Liver (tissue), 9 donors: ENCODE results near the gene VGLL2. TPM values are rescaled to one million over a fixed set of nuclear protein-coding genes. Genes with fewer than 3 reads are reported as not detected.

Experiments used
- DNase-seq: peaks from one replicate; pipeline ENCODE4 v3.0.0-alpha.2; 2017; ENCODE audit warnings: low spot score
- H3K27ac ChIP-seq, 2 donors: one replicate each; pipeline ENCODE4 v1.7.0; 2013; ENCODE audit warnings: inconsistent platforms in 2 of 2, low read length in 2 of 2, control low read depth in 1 of 2, low read depth in 1 of 2, mild to moderate bottlenecking in 1 of 2
- H3K27me3 ChIP-seq, 4 donors: one replicate each; pipeline versions ENCODE4 v1.6.1 to v1.7.0; 2013; ENCODE audit warnings: low read length in 3 of 4, inconsistent platforms in 1 of 4, mild to moderate bottlenecking in 1 of 4, moderate library complexity in 1 of 4; ENCODE audit not compliant: control insufficient read depth in 4 of 4, insufficient read depth in 4 of 4
- H3K36me3 ChIP-seq, 4 donors: one replicate each; pipeline versions ENCODE4 v1.6.1 to v1.7.0; 2013; ENCODE audit warnings: low read length in 3 of 4, mild to moderate bottlenecking in 3 of 4, low read depth in 1 of 4, moderate library complexity in 1 of 4; ENCODE audit not compliant: control insufficient read depth in 4 of 4, insufficient read depth in 3 of 4
- H3K4me1 ChIP-seq, 4 donors: one replicate each; pipeline versions ENCODE4 v1.6.1 to v1.7.0; 2013; ENCODE audit warnings: low read length in 3 of 4, mild to moderate bottlenecking in 3 of 4, moderate library complexity in 1 of 4; ENCODE audit not compliant: control insufficient read depth in 4 of 4, insufficient read depth in 4 of 4
- H3K4me3 ChIP-seq, 3 donors: one replicate each; pipeline versions ENCODE4 v1.6.1 to v1.7.0; 2013; ENCODE audit warnings: low read length in 3 of 3, control low read depth in 1 of 3, low read depth in 1 of 3, mild to moderate bottlenecking in 1 of 3
- H3K9ac ChIP-seq, 2 donors: one replicate each; pipeline ENCODE4 v1.7.0; 2013; ENCODE audit warnings: low read length in 2 of 2, mild to moderate bottlenecking in 2 of 2, moderate library complexity in 2 of 2, control low read depth in 1 of 2, low read depth in 1 of 2
- H3K9me3 ChIP-seq, 4 donors: one replicate each; pipeline versions ENCODE4 v1.6.1 to v1.7.0; 2013; ENCODE audit warnings: low read length in 3 of 4; ENCODE audit not compliant: control insufficient read depth in 4 of 4
- EGR1 ChIP-seq, 2 donors: IDR thresholded peaks; 2 replicates each; pipeline ENCODE4 v1.6.1; 2016 to 2018; ENCODE audit warnings: antibody characterized with exemption in 2 of 2, low read depth in 2 of 2
- FOXA1 ChIP-seq: IDR thresholded peaks from 2 replicates; pipeline ENCODE4 v1.6.1; 2016; ENCODE audit warnings: antibody characterized with exemption
- FOXA2 ChIP-seq: IDR thresholded peaks from 2 replicates; pipeline ENCODE4 v1.6.1; 2016; ENCODE audit warnings: antibody characterized with exemption
- GABPA ChIP-seq, 2 donors: IDR thresholded peaks in 1 of 2; conservative IDR thresholded peaks in 1 of 2; 2 replicates each; pipeline ENCODE4 v1.6.1; 2016; ENCODE audit warnings: antibody characterized with exemption in 2 of 2, mild to moderate bottlenecking in 1 of 2, moderate library complexity in 1 of 2
- HNF4A ChIP-seq, 2 donors: conservative IDR thresholded peaks; 2 replicates each; pipeline ENCODE4 v1.6.1; 2016; ENCODE audit warnings: antibody characterized with exemption in 2 of 2, mild to moderate bottlenecking in 2 of 2
- HNF4G ChIP-seq: IDR thresholded peaks from 2 replicates; pipeline ENCODE4 v1.6.1; 2016; ENCODE audit warnings: antibody characterized with exemption
- JUND ChIP-seq, 2 donors: IDR thresholded peaks; 2 replicates each; pipeline ENCODE4 v1.6.1; 2016; ENCODE audit warnings: antibody characterized with exemption in 2 of 2
- NR2F2 ChIP-seq: IDR thresholded peaks from 2 replicates; pipeline ENCODE4 v1.6.1; 2016; ENCODE audit warnings: antibody characterized with exemption
- RAD21 ChIP-seq, 2 donors: IDR thresholded peaks; 2 replicates each; pipeline ENCODE4 v1.6.1; 2016; ENCODE audit warnings: antibody characterized with exemption in 2 of 2, mild to moderate bottlenecking in 2 of 2
- RXRA ChIP-seq, 2 donors: IDR thresholded peaks; 2 replicates each; pipeline ENCODE4 v1.6.1; 2017 to 2018; ENCODE audit warnings: antibody characterized with exemption in 2 of 2, mild to moderate bottlenecking in 1 of 2
- TAF1 ChIP-seq: conservative IDR thresholded peaks from 2 replicates; pipeline ENCODE4 v1.6.1; 2016; ENCODE audit warnings: antibody characterized with exemption, mild to moderate bottlenecking
- YY1 ChIP-seq: IDR thresholded peaks from 2 replicates; pipeline ENCODE4 v1.6.1; 2016; ENCODE audit warnings: antibody characterized with exemption, mild to moderate bottlenecking
- WGBS: extraction: QIAGEN DNeasy Blood & Tissue Kit; methylation state at CpG from one replicate; pipeline ENCODE4 v1.1.7; 2013; 5-methylcytosine and 5-hydroxymethylcytosine counted together
- polyA plus RNA-seq, 2 donors: library from polyadenylated mRNA; stranded (reverse) in 1 of 2; unstranded in 1 of 2; fragments of 200-250 nt in 1 of 2; fragments of >200 nt in 1 of 2; fragmentation: Nextera tagmentation in 1 of 2; extraction: Ambion mirVana in 1 of 2; gene quantifications; one replicate each; pipeline versions ENCODE4 v1.2.1 to v1.2.3, GENCODE V29; 2013 to 2015
- total RNA-seq, 2 donors: library from RNA; depleted of rRNA; stranded (reverse); fragments of >200 nt; gene quantifications; one replicate each; pipeline ENCODE4 v1.2.3, GENCODE V29; 2014
- TF ChIP-seq, protein P1 (sequence below): fragments of 150-350 bp; IDR thresholded peaks from 2 replicates; pipeline ENCODE4 v1.5.1; 2017; ENCODE audit warnings: improper control_type of control experiment, low read depth, low read length; ENCODE audit not compliant: missing input control
- TF ChIP-seq, protein P2 (sequence below): IDR thresholded peaks from 2 replicates; pipeline ENCODE4 v1.6.1; 2016; ENCODE audit warnings: antibody characterized with exemption
- donor health status: healthy.
- donor health status: healthy.
- donor health status: healthy.
- donor health status: healthy.
- donor health status: healthy.

The VGLL2 gene
- total and polyA plus RNA-seq, 4 donors, result not detected

DNA sequence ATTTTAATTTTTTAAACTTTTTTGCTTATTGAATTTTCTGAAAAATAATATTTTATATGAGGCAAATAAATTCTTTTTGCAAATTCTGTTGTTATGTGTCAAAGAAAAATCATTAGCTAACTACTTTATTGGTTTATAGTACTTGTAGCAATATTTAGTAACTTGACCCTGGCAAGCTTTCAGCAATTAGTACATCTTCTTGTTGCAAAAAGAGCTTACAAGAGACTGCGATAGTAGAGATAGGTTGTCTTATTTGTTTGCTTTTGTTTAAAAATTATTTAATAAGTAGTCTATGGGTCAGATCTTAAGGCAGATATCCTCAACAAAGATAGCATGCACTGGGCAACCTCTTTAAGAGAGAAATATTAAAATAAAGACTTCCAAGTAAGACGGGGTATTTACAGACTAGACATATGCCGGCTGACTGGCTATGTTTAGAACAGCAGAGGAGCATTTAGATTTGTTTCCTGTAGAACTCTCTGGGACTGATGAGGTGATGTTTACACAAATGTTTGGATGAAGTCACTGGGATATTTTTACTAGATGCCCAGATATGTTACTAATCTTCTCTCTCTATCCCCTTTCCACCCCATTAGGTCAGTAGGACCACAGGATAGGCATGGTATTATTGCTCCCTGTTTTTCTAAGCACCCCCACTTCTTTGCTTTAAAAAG is 25.0 kb downstream of the VGLL2 start:
- Histone ChIP-seq H3K9ac (no peak overlapping the region), H3K27me3 (peaks cover 0 to 10% (median 0%) of the 10 kb centered on the region in 4 donors), H3K4me1 (no peaks in the 10 kb centered on the region), H3K4me3 (no peak overlapping the region), H3K27ac (no peak overlapping the region), H3K9me3 (no peaks in the 10 kb centered on the region), H3K36me3 (no peaks in the 10 kb centered on the region)
- TF ChIP-seq FOXA2 (no peak), GABPA (IDR thresholded peaks at IDR 0.05 in 1 of 2, conservative IDR thresholded peaks at IDR 0.05 in 1 of 2) (no peak), RAD21 (IDR thresholded peaks at IDR 0.05) (no peak), EGR1 (IDR thresholded peaks at IDR 0.05; ENCODE audit: low read depth in 2 of 2) (no peak), RXRA (IDR thresholded peaks at IDR 0.05) (no peak), HNF4A (conservative IDR thresholded peaks at IDR 0.05) (no peak)
- no peak for DNase-seq
- WGBS, result 72% methylated on average over 3 of the region's 3 CpGs

DNA sequence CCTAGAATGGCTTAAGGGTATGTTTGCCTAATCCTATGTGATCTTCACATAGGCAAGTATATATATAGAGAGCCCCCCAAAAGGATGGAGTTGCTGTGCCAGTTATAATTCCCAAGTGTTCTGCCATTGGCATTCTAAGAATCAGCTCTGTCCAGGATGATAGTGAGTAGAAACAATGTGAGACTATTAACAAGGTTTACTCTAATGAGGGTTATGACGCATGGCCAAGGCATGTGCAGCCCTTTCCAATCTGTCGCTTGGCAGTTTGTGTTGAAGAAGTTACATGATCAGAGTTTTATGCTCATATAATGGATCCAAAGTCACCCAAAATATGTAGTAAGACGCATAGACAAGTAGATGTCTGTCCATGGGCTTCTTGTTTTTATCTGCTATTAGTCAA is 33.6 kb downstream of the VGLL2 start:
- H3K4me1 ChIP-seq, result no peaks in the 10 kb centered on the region
- H3K9ac ChIP-seq, result no peak overlapping the region
- H3K36me3 ChIP-seq, result no peaks in the 10 kb centered on the region
- H3K27me3 ChIP-seq, result peaks cover 0 to 5% (median 0%) of the 10 kb centered on the region in 4 donors
- no peak overlapping the region for H3K27ac ChIP-seq
- TF ChIP-seq, protein P1, sequence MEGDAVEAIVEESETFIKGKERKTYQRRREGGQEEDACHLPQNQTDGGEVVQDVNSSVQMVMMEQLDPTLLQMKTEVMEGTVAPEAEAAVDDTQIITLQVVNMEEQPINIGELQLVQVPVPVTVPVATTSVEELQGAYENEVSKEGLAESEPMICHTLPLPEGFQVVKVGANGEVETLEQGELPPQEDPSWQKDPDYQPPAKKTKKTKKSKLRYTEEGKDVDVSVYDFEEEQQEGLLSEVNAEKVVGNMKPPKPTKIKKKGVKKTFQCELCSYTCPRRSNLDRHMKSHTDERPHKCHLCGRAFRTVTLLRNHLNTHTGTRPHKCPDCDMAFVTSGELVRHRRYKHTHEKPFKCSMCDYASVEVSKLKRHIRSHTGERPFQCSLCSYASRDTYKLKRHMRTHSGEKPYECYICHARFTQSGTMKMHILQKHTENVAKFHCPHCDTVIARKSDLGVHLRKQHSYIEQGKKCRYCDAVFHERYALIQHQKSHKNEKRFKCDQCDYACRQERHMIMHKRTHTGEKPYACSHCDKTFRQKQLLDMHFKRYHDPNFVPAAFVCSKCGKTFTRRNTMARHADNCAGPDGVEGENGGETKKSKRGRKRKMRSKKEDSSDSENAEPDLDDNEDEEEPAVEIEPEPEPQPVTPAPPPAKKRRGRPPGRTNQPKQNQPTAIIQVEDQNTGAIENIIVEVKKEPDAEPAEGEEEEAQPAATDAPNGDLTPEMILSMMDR, result no peak
- no peak for TF ChIP-seq JUND (IDR thresholded peaks at IDR 0.05)
- no peak for TF ChIP-seq HNF4A (conservative IDR thresholded peaks at IDR 0.05)
- no peak for TF ChIP-seq HNF4G
- H3K9me3 ChIP-seq, result no peaks in the 10 kb centered on the region
- H3K4me3 ChIP-seq, result no peak overlapping the region
- DNase-seq, result no peak
- whole genome bisulfite sequencing, result 92% methylated on average over 3 of the region's 3 CpGs

DNA sequence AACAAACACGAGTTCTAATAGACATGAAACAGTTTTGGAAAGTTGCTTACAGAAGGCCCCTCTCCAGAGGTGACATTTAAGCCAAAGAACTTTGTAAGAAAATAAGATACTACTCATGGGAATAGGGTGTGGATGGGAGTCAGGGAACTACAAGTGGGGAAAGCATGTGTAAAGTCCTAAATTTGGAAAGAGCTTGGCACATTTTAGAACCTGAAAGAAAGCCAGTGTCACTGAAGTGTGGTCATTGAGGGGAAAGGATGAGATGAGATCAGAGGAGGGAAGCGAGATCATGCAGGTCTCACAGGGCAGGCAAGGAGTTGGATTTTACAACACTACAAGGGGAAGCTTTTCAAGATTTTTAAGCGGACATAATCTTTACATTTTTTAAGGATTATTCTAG is 38.0 kb downstream of the VGLL2 start:
- H3K4me1 ChIP-seq, result no peaks in the 10 kb centered on the region
- no peak overlapping the region for H3K9ac ChIP-seq
- no peak overlapping the region for H3K27ac ChIP-seq
- WGBS, result 58% methylated on average over 3 of the region's 3 CpGs
- DNase-seq, result no peak
- TF ChIP-seq RXRA (IDR thresholded peaks at IDR 0.05) (no peak), GABPA (IDR thresholded peaks at IDR 0.05 in 1 of 2, conservative IDR thresholded peaks at IDR 0.05 in 1 of 2) (no peak), JUND (IDR thresholded peaks at IDR 0.05) (no peak), FOXA1 (no peak)
- H3K4me3 ChIP-seq, result no peak overlapping the region
- no peaks in the 10 kb centered on the region for H3K36me3 ChIP-seq
- H3K9me3 ChIP-seq, result no peaks in the 10 kb centered on the region
- H3K27me3 ChIP-seq, result peaks cover 0 to 5% (median 0%) of the 10 kb centered on the region in 4 donors

DNA sequence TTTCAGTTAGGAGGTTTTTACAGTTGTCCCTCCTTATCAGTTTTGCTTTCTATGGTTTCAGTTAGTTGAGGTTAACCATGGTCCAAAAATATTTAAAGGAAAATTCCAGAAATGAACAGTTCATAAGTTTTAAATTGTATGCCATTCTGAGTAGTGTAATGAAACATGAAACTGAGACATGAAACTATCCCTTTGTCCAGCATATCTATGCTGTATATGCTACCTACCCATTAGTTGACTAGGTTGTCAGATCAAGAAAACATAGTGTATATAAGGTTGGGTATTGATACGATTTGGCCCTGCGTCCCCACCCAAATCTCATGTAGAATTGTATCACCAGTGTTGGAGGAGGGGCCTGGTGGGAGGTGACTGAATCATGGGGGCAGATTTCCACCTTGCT is 39.1 kb downstream of the VGLL2 start:
- H3K27me3 ChIP-seq, result peaks cover 0 to 5% (median 0%) of the 10 kb centered on the region in 4 donors
- no peaks in the 10 kb centered on the region for H3K36me3 ChIP-seq
- H3K4me1 ChIP-seq, result no peaks in the 10 kb centered on the region
- no peak overlapping the region for H3K4me3 ChIP-seq
- 90% methylated on average over 2 of the region's 2 CpGs for WGBS
- H3K27ac ChIP-seq, result no peak overlapping the region
- H3K9ac ChIP-seq, result no peak overlapping the region
- H3K9me3 ChIP-seq, result no peaks in the 10 kb centered on the region
- DNase-seq, result no peak
- no peak for TF ChIP-seq FOXA1
- TF ChIP-seq NR2F2, result no peak
- no peak for TF ChIP-seq YY1
- TF ChIP-seq HNF4G, result no peak
- TF ChIP-seq TAF1, result no peak
- TF ChIP-seq GABPA (IDR thresholded peaks at IDR 0.05 in 1 of 2, conservative IDR thresholded peaks at IDR 0.05 in 1 of 2), result no peak
- TF ChIP-seq, protein P1, result no peak
- TF ChIP-seq HNF4A (conservative IDR thresholded peaks at IDR 0.05), result no peak
- TF ChIP-seq, protein P2, sequence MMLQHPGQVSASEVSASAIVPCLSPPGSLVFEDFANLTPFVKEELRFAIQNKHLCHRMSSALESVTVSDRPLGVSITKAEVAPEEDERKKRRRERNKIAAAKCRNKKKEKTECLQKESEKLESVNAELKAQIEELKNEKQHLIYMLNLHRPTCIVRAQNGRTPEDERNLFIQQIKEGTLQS, result no peak
- TF ChIP-seq RAD21 (IDR thresholded peaks at IDR 0.05), result no peak
